ENCODE results near the gene BUD23.
"Not testable (repeated sequence)": the region's sequence is repeated elsewhere in the genome, so short reads cannot be mapped to it uniquely, and the experiment has no call there.

BUD23 gene

DNA sequence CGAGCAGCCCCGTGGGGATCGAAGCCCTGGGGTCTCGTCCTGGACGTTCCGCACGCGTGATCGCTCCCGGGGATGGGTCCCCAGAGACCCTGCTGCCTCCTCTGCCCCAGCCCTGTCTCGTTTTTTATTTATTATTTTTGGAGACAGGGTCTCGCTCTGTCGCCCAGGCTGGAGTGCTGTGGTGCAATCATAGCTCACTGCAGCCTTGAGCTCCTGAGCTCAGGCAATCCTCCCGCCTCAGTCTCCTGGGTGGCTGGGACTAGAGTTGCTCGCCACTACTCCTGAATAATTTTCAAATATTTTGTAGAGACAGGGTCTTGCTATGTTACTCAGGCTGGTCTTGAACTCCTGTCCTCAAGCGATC is 36.4 kb downstream of the BUD23 start:
- ATAC-seq = no peak

DNA sequence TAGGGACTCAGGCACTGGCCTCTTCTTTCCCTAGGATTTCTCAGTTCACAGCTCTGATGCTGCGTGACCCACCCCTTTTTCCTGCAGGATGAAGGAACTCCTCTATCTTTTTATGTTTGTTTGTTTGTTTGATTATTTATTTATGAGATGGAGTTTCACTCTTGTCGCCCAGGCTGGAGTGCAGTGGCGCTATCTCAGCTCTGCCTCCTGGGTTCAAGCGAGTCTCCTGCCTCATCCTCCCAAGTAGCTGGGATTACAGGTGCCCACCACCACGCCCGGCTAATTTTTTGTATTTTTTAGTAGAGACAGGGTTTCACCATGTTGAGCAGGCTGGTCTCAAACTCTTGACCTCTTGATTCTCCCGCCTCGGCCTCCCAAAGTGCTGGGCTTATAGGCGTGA is 37.0 kb downstream of the BUD23 start:
- not testable (repeated sequence) for ATAC-seq

DNA sequence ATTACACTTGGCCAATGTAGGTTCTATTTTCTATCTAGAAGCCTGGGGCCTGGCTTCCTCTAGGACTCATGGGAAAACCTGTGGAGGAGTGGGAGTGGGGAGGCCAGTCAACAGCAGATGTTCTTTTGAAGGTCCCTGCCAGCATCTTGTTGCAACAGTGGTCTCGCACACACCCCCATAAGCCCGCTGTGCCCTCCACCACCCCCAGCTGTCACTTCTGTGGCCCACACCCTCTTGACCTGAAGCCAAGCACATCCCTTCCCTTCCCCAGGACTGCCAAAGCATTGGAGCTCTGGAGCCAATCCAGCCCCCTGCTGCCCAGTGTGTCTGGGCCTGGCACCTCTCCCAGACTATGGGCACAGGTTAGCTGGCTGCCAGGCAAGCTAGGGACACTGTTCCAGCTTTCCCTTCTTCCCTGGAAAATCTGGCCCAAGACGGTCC is 38.0 kb downstream of the BUD23 start:
- no peak for ATAC-seq

DNA sequence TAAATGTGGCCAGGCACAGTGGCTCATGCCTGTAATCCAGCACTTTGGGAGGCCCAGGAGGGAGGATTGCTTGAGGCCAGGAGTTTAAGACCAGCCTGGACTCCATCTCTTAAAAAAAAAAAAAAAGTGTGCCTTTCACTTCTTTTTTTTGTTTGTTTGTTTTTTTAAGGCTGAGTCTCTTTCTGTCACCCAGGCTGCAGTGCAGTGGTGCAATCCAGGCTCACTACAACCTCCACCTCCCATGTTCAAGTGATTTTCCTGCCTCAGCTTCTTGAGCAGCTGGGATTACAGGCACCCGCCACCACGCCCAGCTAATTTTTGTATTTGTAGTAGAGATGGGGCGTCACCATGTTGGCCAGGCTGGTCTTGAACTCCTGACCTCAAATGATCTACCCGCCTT is 38.8 kb downstream of the BUD23 start:
- not testable (repeated sequence) for ATAC-seq

DNA sequence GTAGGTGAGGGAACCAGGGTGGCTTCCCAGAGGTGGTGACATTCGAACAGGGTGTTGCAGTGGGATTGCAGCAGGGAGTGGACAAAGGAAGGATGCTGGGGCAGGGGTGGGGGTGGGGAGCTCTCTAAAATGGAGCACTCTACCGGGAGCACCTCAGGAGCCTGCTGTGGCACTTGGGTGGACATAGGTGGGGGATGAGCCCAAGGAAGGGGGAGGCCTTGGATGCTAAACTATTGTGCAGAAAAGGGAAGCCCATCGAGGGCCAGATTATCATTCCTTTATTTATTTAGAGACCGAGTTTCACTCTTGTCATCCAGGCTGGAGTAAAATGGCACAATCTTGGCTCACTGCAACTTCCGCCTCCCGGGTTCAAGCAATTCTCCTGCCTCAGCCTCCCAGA is 39.4 kb downstream of the BUD23 start:
- no peak for ATAC-seq

DNA sequence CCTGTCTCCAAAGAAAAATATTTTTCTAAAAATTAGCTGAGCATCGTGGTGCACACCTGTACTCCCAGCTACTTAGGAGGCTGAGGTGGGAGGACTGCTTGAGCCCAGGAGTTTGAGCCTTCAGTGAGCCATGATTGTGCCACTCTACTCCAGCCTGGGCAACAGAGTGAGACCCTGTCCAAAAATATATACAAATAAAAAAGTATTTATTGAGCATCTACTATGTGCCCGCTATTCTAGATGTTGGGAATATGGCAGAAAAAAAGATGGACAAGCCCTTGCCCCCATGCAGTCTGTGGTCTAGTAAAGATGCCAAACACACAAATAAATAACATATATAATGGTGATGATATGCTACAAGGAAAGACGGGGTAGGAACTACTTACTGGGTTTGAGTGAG is 40.4 kb downstream of the BUD23 start:
- ATAC-seq = no peak

DNA sequence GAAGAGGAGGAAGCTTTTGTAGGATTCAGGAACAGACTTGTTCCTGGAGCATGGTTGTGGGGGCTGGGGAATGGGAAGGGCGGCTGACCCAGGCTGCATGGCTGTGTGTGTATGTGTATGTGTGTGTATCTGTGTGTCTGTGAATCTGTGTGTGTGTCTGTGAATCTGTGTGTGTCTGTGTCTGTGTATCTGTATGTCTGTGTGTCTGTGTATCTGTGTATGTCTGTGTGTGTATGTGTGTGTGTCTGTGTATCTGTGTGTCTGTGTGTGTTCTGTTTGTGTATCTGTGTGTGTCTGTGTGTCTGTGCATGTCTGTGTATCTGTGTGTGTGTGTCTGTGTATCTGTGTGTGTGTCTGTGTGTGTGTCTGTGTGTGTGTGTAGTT is 42.7 kb downstream of the BUD23 start:
- peak in 1 of 2 donors; percentile 3 for ATAC-seq

DNA sequence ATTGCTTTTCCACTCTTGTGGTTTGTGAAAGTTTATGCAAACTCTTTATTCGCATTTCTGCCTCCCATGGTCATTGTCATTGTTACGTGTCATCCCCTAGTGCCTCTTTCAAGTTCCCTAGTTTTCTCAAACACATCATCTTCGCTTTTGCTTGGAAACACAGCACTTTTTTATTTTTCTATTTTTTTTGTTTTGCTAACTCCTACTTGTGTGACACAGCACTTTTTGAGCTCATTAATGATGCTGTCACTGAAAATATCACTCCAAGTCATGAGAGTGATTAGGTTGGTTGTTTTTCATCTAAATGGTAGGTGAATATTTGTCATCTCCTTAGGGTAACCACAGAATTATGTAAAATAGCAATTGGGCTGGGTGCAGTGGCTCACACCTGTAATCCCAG is 44.6 kb downstream of the BUD23 start:
- peak in 1 of 2 donors; percentile 37 for ATAC-seq

DNA sequence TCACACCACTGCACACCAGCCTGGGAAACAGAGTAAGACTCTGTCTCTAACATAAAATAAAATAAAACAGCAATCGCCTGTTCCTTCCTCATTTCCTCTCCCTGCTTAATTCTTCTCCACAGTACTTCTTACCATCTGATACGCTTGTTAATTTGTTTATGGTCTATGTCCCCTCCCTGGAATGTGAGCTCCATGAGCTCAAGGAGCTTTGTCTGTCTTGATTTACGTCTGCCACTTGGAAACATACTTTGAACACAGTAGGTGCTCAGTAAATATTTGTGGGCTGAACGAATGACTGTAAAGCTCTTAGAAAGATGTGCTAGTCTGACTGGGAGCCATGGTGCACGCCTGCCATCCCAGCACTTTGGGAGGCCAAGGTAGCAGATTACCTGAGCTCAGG is 45.2 kb downstream of the BUD23 start:
- no peak for ATAC-seq

DNA sequence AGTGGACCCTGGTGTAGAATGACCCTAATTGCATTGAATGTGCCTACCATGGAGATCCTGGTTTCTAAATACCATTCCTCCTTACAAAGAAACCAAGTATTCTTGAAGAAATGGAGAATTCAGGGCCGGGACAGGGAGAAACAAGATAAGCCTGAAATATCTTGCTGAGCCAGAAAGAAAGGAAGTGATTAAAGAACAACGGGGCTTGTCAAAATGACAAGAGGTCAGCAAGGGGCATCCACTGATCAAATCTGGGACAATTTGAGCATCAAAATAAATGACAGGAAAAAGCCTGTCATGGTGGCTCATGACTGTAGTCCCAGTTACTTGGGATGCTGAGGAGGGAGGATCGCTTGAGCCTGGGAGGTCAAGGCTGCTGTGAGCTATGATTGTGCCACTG is 47.1 kb downstream of the BUD23 start:
- ATAC-seq = no peak

DNA sequence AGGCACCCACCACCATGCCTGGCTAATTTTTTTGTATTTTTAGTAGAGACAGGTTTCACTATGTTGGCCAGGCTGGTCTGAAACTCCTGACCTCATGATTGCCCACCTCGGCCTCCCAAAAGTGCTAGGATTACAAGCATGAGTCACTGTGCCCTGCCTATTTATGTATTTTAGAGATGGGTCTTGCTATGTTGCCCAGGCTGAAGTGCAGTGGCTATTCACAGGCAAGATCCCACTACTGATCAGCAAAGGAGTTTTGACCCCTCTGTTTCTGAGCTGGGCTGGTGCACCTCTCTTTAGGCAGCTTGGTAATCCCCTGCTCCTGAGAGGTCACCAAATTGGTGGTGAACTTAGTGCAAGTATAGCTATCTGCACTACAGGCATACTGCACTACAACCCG is 49.0 kb downstream of the BUD23 start:
- no peak for ATAC-seq

DNA sequence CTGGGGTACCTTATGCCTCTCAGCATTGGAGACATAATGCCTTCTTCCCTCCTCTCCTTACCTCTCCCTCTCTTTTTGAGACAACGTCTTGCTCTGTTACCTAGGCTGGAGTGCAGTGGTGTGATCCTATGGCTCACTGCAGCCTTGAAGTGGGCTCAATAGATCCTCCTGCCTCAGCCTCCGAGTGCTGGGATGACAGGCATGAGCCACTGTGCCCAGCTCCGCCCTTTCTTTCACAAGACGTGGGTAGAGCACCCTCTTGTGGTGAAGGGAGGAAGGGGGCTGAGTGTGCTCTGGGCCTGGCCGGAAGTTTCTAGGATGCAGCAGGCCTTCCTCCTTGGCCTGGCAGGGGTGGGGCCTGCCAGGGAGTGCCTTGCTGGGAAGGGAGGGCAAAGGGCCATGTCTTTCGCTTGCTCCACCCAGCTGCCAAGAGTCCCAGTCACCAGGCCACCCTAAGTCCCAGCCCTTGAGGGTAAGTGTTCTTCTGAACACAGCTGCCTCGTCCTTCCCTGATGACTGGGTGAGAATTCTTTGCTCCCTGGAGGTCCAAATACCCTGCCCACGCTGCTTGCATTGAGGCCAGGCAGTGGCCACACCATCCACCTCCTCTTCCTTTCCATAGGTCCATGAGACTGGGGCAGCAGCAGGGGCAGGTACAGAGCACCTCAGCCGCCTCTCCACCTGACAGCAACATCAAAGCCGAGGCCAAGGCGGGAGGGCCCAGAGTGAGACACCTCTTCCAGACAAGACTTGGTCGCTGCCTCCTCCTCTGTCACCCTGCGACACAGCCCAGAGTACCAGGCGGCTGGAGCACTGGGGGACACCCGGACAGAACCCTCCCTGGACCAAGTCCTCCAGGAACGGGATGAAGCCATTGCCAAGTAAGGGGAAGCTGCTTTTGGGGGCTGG is 51.5 kb downstream of the BUD23 start:
- ATAC-seq = peak; percentile 61 to 63

DNA sequence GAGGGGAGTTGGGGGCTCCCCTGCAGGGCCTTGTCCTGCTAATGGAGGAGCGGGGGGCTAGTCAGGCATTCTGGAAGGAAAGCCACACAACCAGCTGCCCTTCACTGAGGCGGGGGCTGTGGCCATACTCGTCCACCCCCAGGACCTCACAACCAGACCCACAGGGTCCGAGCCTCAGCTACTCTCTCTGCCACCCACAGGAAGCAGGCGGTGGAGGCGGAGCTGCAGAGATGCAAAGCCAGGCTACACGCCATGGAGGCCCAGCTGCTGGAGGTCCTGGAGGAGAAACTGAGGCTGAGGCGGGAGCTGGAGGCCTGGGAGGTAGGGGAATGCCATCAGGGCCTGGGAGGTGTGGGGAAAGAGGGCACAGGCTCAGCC is 52.1 kb downstream of the BUD23 start:
- no peak for ATAC-seq

DNA sequence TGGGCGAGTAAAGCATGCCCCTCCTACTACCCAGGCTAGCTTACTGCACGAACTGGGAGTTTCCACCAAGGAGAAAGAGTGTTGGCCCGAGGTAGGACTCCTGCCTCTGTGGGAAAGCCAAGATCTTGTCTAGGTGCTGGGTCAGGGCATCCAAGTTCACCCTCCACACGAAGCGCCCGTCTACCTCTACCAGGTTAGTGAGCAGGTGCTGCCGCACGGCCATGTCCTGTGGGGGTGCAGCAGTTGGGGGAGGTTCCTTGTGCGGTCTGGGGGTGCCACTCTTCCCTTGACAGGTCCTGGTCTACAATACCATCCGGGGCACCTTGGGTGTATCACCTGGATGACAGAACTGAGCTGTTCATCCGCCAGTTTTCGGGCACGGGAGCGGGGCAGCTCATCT is 53.5 kb downstream of the BUD23 start:
- no peak for ATAC-seq

DNA sequence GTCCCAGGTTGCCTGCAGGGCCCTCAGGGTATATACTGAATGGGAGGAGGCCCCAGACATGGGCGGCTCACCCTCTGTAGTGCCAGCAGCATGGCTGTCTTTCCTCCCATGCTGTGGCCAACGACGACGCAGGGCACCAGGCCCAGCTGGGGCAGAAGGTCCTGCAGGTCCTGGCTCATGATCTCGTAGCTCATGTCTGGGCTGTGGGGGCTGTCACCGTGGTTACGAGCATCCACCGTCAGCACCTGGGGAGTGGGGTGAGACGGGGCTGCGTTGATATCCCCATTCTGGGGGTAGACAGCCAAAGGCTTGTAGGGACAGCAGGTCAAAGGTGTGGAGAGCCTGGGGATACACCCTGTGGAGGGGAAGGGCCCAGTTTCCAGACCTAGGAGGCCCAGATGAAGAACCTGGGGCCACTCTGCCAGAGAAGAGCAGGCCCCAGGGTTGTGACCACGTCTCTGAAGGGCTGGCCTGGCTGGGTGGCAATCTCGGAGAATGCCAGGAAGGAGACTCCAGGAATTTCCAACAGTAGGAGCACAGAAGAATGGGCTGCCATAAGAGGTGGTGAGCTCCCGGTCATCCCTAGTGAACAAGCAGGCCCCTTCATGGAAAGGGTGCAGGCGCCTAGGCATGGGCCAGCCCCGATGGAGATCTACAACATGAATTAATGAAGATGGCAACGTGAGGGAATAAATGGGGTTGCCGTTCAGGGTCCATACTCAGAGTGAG is 54.3 kb downstream of the BUD23 start:
- ATAC-seq = no peak

DNA sequence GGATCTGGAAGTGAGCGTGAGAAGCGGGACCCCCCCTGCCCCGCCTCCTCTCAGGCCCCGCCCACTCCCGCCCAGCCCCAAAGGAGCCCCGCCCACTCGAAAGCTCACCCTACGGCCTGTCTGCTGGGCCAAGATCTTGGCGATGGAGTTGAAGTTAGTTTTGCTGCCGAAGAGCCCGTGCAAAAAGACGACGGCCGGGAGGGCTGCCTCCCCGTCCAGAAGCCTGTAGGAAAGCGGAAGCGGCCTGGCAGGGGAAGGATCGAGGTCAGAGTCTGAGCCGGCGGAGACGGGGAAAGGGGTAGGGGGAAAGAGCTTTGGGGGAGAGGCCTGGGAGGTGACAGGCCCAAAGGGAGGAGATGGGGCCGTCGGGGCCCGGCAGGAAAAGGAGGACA is 54.8 kb downstream of the BUD23 start:
- no peak for ATAC-seq

DNA sequence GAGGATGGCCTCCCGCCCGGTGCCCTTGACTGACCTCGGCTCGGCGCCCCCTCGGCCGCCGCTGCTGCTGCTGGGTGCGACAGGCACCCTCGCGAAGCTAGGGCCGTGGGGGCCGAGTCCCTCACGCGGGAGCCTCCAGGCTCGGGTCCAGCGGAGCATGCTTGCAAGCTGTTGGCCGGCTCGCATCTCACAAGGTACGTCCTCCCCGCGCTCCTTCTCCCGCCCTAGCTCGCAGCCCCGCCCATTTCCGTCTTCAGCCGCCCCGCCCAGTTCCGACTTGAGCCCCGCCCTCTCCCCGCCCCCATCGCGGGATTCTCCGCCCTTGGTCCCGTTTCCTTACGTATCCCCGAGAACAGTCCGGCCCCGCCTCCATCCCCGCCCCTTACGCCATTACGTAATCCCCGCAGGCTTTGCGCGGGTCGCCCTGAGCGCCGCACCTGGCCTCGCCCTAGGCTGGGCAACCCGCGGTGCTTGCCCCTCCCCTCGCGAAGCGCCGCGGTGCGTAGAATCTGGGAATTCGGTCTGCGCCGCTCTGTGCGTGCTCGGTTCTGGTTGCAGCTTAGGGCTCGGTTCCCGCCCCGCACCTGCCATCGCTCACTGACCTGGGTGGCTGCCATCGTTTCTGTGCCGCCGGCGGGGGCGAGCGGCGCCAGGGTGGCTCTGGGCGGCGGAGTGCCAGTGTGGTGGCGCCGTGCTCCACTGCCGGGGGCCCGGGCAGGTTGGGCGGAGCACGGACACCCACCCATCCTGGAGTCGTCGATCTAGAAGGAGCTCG is 55.4 kb downstream of the BUD23 start, which contains the start of gene ABHD11:
TSS of gene ABHD11 (minus strand) at position 191 of the 775 bp plus-strand sequence. CDS start at position 159, 32 bp downstream.
- ATAC-seq = peak; percentile 91 to 92

DNA sequence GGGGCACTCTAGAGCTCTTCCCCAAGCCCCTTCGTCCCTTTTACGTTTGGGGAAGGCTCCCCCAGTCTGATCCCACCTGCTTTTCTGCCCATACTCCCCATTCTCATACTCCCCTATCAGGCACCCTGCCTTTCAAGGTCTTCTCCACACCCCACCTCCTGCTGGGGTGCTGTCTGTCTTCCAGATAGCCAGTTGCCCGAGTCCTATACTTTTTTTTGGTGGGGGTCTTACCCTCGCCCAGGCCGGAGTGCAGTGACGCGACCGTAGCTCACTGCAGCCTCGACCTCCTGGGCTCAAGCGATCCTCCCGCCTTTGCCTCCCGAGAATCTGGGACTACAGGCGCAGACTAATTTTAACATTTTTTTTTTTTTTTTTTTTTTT is 56.0 kb downstream of the BUD23 start:
- ATAC-seq = no peak

DNA sequence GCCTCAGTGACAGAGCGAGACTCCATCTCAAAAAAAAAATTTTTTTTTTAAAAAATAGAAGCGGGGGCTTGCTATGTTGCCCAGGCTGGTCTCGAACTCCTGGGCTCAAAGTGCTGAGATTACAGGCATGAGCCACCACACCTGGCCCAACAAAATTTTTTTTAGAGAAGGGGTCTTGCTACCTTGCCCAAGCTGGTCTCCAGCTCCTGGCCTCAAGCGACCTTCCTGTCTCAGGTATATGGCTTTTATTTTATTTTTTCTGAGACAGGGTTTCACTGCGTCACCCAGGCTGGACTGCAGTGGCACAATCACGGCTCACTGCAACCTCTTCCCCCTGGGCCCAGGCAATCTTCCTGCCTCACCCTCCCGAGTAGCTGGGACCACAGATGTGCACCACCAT is 56.8 kb downstream of the BUD23 start:
- no peak for ATAC-seq

DNA sequence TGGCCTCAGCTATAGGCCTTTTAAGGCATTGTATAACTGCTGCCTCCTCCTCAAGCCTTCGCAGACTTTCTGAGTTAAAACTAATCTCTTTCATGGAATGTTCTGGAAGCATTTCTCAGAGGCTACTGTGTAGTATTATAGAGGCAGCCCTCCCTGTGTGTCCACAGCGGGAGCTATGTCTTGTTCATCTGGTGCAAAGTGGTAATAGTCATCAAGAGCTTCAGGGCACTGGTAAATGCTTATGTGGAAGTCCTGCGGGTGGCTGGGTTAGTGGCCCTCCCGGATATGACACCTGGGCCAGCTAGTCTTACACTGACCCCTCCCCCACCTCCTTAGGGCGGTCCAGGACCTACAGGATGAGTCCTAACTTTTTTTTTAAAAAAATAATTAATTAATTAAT is 57.4 kb downstream of the BUD23 start:
- ATAC-seq = no peak

DNA sequence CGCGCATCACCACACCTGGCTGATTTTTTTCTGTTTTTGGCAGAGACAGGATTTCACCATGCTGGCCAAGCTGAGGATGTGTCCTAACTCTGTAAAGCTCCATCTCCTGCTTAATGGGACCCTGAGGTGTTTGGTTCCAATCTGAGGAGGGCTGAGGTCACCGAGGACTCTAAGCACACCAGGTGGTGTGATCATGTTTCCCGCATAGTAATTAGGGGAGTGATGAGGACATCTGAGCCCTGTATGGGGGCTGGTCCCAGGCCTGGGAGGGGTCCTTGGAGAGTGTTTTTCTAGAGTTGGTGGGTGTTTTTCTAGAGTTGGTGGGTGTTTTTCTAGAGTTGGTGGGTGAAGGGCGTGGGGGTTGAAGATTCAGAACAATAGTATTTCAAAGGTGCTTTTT is 58.2 kb downstream of the BUD23 start:
- no peak for ATAC-seq

DNA sequence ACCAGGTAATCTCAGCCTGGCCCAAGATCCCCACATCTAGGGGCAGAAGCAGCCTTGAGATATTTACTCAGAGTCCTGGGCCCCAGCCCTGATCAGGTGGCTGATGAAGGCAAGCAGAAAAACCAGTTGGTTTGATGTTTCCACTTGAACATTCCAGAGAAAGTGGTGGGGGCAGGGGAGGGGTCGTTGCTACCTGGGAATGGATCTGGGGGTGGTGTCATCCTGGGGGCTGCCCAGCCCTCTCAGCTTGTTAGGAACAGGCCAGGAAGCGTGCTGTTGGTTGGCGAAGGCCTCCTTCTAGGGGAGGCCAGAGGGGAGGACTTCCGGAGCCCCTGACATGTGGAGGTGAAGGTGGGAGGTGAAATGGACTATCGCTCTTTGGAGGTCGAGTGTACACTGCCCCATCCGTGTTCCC is 58.9 kb downstream of the BUD23 start:
- no peak for ATAC-seq

Data from activated CD4-positive, CD25-positive, alpha-beta regulatory T cell treated with anti-CD3 and anti-CD28 coated beads, Interleukin-2, amount 50 U/mL, for 24 hours (primary cell).